HepG2 (cell line): Measurements from ENCODE around the gene PIGL. TPM values are rescaled to one million over a fixed set of nuclear protein-coding genes. Genes with fewer than 3 reads are reported as not detected.

Experiments
- GTF2F1 ChIP-seq: fragments of 150-350 bp; IDR thresholded peaks from 2 replicates; pipeline ENCODE4 v1.6.1; 2014; ENCODE audit warnings: low read length
- REXO4 ChIP-seq: sonication (generic); formaldehyde crosslinking; IDR thresholded peaks from 2 replicates; pipeline ENCODE4 v1.8.0; 2022; ENCODE audit warnings: missing genetic modification reagents, mild to moderate bottlenecking, borderline replicate concordance
- SMARCC2 ChIP-seq: fragments of 450-650 bp; IDR thresholded peaks from 2 replicates; pipeline ENCODE4 v1.6.1; 2017; ENCODE audit warnings: antibody characterized with exemption, mild to moderate bottlenecking
- ZBTB37 ChIP-seq: sonication (generic); formaldehyde crosslinking; IDR thresholded peaks from 2 replicates; pipeline ENCODE4 v1.4.0; 2020; ENCODE audit warnings: mild to moderate bottlenecking, missing genetic modification reagents
- ZKSCAN5 ChIP-seq: sonication (generic); formaldehyde crosslinking; IDR thresholded peaks from 2 replicates; pipeline ENCODE4 v1.5.1; 2020; ENCODE audit warnings: mild to moderate bottlenecking, missing genetic modification reagents
- ZNF34 ChIP-seq: sonication (generic); formaldehyde crosslinking; IDR thresholded peaks from 2 replicates; pipeline ENCODE4 v1.4.0; 2020; ENCODE audit warnings: mild to moderate bottlenecking, missing genetic modification reagents, borderline replicate concordance
- ZNF407 ChIP-seq: sonication (generic); formaldehyde crosslinking; IDR thresholded peaks from one replicate; pipeline ENCODE4 v1.5.1; 2020; ENCODE audit warnings: mild to moderate bottlenecking, missing genetic modification reagents; ENCODE audit errors: not compliant biosample characterization
- ZNF646 ChIP-seq: sonication (generic); formaldehyde crosslinking; IDR thresholded peaks from 2 replicates; pipeline ENCODE4 v1.9.0; 2021; ENCODE audit warnings: mild to moderate bottlenecking, missing genetic modification reagents
- polyA plus RNA-seq, 8 experiments: library from polyadenylated mRNA; depleted of rRNA in 3 of 8; stranded (reverse) in 7 of 8; unstranded in 1 of 8; fragments of >200 nt; fragmentation: Illumina TruSeq in 4 of 8; extraction: Trizol in 4 of 8; gene quantifications; 2 replicates each; pipeline versions ENCODE4 v1.2.1 to v1.2.3, GENCODE V29; 2011 to 2016; ENCODE audit warnings: low read depth in 4 of 8, missing spikeins in 1 of 8, mixed read lengths in 1 of 8; ENCODE audit not compliant: insufficient read depth in 1 of 8
- total RNA-seq, 5 experiments: library from RNA; depleted of rRNA; stranded (reverse); fragments of >200 nt; fragmentation: Illumina TruSeq; extraction: Trizol; gene quantifications; 2 replicates each; pipeline ENCODE4 v1.2.3, GENCODE V29; 2016; ENCODE audit warnings: low read depth in 1 of 5
- TF ChIP-seq, protein P1 (sequence below): IDR thresholded peaks from 2 replicates; pipeline ENCODE4 v1.6.1; 2012; ENCODE audit warnings: low read depth, low read length, improper control_type of control experiment

The PIGL gene
- total and polyA plus RNA-seq, 2 of the 13 experiments (the other 11 are each of a cell fraction or from before 2014, with no cell fraction given), result 28.5 to 63.8 TPM

- no peak for TF ChIP-seq ZNF407 (CRISPR knock-in tag)
- TF ChIP-seq GTF2F1, result 0 out of 2 replicates have a peak, but pooled peaks have one; percentile 35
- no peak for TF ChIP-seq SMARCC2
- no peak for TF ChIP-seq REXO4 (CRISPR knock-in tag)
- no peak for TF ChIP-seq ZNF646 (CRISPR knock-in tag)
- TF ChIP-seq, protein P1, sequence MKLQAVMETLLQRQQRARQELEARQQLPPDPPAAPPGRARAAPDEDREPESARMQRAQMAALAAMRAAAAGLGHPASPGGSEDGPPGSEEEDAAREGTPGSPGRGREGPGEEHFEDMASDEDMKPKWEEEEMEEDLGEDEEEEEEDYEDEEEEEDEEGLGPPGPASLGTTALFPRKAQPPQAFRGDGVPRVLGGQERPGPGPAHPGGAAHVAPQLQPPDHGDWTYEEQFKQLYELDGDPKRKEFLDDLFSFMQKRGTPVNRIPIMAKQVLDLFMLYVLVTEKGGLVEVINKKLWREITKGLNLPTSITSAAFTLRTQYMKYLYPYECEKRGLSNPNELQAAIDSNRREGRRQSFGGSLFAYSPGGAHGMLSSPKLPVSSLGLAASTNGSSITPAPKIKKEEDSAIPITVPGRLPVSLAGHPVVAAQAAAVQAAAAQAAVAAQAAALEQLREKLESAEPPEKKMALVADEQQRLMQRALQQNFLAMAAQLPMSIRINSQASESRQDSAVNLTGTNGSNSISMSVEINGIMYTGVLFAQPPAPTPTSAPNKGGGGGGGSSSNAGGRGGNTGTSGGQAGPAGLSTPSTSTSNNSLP, result peak; percentile 60; the same call in 1 of the 2 replicates
- no peak; the same call in 1 of the 2 replicates for TF ChIP-seq ZBTB37 (CRISPR knock-in tag)
- no peak for TF ChIP-seq ZNF34 (CRISPR knock-in tag)
- TF ChIP-seq ZKSCAN5, result no peak
These were observed 69.3 kb downstream of the PIGL start (continued) for GRCh38 chr17:16286009-16286946.
